HPDE6-E6E7 (cell line): Measurements from ENCODE around the gene PIP5K1C.

ENCODE experiments used
- DNase-seq: peaks from one replicate; pipeline ENCODE4 v3.0.0; 2011; ENCODE audit warnings: missing footprints; ENCODE audit errors: extremely low spot score

The PIP5K1C gene

DNA sequence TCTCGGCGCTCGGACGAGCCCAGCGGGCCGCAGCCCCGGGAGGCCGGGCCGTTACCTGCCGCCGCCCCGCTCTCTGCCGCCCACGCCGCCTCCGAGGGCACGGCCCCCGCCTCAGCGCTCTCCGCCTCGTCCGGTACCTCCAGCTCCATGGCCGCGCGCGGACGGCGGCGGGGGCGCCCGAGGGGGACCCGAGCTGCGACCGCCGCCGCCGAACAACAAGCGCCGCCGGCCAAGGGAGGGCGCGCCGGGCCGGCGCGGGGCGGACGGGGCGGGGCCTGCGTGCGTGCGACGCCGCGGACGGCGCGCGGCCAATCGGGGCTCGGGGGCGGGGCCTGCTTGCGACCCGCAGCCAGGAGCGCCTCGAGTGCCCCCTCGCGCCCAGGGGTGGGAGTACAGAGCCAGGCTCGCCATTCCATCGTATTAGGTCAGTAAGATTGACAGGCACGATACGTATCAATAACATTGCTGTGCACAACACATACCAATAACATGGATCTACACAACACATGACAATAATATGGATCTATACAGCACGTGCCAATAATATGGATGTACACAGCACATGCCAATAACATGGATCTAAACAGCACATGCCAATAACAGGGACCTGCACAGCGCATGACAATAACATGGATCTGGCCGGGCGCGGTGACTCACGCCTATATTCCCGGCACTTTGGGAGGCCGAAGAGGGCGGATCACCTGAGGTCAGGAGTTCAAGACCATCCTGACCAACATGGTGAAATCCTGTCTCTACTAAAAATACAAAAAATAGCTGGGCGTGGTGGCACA lies at the start of gene PIP5K1C:
Gene PIP5K1C (minus strand): TSS at position 227 of the 791 bp plus-strand sequence. CDS start 78 bp downstream, at position 149.
- DNase-seq: peak; percentile 83

GRCh38 chr19:3748965-3749364 lies 48.7 kb upstream of the PIP5K1C start:
- DNase-seq: no peak

- no peak for DNase-seq
Observed at GRCh38 chr19:3746371-3747056, 46.2 kb upstream of the PIP5K1C start.

DNA sequence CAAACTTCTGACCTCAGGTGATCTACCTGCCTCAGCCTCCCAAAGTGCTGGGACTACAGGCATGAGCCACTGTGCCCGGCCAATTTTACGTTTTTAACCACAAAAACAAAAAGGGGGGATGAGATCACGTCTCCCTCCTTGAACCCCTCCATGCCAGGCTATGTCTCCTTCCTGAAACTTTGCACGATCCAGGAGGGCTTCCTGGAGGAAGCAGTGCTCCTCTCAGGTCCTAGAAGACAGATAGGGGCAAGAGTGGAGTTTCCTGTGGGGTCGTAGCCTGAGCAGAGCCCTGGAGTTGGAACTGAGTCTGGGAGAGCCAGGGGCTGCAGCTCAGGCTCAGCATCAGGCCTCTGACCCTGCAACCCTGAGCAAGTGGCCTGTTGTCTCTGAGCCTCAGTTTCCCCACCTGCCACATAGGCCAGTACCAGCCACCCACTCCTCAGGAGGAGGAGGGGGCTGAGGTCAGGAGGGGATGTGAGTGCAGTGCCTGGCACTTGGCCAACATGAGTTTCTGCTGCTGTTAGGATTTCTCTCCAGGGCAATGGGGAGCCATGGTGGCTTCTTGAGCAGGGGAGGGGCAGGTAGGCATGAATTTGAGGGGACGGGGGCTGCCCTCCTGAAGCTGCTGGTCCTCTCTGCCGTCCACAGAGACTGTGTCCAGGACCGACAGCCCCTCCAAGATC lies 45.2 kb upstream of the PIP5K1C start:
- DNase-seq: no peak

DNA sequence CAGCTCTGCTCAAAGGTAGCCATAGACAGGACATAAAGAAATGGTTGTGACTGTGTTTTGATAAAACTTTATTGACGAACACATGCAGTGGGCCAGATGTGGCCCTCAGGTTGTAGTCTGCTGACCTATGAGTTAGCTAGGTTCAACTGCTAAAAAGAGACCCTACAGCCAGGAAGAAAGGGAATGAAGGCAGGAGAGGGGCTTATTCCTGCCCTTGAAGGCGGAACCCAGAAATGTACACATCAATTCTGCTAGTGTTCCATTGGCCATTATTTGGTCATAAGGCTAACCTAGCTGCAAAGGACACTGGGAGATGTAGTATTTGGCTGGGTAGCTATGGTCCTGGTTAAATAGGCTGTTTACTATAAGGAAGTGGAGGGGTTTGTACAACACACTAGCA lies 43.2 kb upstream of the PIP5K1C start:
- no peak for DNase-seq

- DNase-seq: no peak
Observed at GRCh38 chr19:3740431-3740830, 40.2 kb upstream of the PIP5K1C start.

DNA sequence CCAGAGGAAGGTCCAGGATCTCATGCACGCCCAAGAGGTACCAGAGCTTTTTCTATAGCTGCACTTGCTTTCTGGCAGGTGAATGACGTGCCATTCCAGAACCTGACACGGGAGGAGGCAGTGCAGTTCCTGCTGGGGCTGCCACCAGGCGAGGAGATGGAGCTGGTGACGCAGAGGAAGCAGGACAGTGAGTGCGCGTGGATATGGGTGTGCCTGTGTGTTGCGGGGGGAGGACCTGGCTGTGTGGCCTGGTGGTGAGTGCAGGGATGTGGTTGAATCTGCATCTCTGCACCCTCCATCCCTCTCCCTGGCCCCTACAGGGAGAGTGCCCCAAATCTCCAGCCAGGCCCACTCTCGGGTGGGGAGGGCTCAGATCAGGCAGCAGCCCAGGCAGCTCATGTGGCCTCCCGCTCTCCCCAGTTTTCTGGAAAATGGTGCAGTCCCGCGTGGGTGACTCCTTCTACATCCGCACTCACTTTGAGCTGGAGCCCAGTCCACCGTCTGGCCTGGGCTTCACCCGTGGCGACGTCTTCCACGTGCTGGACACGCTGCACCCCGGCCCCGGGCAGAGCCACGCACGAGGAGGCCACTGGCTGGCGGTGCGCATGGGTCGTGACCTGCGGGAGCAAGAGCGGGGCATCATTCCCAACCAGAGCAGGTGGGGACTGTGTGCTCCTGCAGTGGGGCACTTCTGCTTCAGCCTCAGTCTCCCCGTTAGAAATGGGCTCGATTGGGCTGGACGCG lies 38.4 kb upstream of the PIP5K1C start:
- no peak for DNase-seq

GRCh38 chr19:3737487-3738205 lies 37.4 kb upstream of the PIP5K1C start:
- DNase-seq: no peak

DNA sequence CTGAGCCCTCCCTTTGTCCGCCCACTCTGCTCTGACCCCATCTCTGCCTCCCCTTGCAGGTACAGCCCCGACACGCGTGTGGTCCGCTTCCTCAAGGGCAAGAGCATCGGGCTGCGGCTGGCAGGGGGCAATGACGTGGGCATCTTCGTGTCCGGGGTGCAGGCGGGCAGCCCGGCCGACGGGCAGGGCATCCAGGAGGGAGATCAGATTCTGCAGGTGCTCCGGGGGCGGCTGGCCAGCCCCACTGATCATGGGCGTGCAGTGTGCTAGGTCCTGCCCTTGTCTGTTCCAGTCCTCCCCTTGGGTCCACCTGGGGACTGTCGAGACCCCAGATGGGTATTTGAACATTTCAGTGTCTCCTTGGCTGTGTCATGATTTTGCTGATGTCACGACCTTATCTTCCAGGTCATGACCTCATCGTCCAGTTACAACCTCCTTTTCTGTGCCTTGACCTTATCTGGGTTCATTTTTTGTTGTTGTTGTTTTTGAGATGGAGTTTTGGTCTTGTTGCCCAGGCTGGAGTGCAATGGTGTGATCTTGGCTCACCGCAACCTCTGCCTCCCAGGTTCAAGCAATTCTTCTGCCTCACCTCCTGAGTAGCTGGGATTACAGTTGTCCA lies 35.9 kb upstream of the PIP5K1C start:
- DNase-seq: no peak

DNA sequence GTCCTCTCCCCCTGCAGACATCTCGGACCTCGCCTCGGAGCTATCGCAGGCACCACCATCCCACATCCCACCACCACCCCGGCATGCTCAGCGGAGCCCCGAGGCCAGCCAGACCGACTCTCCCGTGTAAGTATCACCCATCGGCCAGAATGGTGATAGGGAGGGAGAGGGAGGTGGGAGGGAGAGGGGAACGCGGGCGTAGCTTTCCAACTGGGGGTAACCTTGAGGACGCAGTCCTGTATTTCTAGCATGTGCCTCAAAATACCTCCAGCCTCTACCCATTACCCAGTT lies 34.0 kb upstream of the PIP5K1C start:
- no peak for DNase-seq

DNA sequence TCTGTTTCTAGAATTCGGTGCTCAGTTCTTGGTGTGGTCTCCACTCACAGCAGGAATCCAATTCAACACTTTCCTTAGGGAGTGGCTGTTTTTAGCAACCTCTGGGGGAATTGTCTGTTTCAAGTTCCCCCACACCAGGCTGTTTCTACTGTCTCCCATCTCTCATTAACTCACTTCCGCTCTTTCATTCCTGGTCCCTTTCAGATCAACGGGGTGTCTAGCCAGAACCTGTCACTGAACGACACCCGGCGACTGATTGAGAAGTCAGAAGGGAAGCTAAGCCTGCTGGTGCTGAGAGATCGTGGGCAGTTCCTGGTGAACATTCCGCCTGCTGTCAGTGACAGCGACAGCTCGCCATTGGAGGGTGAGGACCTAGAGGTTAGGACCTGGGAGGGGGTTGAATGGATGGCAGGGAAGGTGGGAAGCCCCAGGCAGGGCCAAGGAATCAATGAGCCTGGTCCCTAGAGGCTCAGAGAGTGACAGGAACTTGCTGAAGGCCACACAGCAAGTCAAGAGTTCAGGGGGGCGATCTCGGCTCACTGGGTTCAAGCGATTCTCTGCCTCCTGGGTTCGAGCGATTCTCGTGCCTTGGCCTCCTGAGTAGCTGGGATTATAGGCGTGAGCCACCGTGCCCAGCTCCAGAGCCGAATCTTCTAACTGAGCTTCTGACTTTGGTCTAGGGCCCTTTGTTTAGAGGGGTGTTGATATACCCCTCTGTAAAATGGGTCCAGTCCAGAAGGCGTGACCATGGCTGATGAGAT lies 33.5 kb upstream of the PIP5K1C start:
- DNase-seq: no peak

DNA sequence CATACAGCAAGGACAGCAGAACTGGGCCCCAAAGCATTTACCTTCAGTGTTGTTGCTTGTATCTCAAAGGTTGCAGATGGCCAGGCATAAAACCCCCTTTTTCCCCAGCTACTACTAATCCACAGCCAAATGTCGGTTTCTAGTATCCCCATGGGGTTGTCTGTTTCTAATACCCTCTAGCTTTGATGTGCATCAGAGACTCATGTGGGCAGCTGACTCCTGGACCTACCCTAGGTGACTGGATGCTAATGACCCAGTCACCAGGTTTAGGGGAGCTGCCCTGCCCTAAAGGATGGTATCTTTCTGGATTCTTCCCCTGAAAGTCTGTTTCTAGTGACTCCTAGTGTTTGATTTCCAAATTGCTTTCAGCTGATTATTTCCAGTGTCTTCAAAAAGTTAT lies 31.8 kb upstream of the PIP5K1C start:
- no peak for DNase-seq

DNA sequence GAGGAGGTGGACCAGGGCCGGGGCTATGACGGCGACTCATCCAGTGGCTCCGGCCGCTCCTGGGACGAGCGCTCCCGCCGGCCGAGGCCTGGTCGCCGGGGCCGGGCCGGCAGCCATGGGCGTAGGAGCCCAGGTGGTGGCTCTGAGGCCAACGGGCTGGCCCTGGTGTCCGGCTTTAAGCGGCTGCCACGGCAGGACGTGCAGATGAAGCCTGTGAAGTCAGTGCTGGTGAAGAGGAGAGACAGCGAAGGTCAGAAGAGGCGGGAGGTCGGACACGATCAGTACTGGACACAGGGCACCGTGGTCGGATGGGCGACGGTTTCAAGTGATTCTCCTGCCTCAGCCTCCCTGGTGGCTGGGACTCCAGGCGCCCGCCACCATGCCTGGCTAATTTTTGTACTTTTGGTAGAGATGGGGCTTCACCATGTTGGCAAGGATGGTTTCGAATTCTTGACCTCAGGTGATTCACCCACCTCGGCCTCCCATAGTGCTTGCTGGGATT lies 30.2 kb upstream of the PIP5K1C start:
- no peak for DNase-seq

GRCh38 chr19:3725640-3726310 lies 25.5 kb upstream of the PIP5K1C start:
- no peak for DNase-seq

DNA sequence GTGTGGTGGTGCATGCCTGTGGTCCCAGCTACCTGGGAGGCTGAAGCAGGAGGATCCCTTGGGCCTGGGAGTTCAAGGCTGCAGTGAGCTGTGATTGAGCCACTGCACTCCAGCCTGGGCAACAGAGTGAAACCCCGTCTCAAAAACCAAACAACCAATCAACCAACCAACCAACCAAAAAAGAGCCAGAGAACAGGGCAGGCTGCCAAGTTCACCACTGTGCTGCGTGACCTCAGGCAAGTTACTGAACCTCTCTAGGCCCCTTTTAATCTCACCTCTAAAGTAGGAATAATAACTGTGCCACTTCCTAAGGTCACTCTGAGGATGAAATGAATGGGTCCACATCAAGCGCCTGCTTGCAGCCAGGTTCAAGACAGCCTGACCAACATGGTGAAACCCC lies 24.9 kb upstream of the PIP5K1C start:
- no peak for DNase-seq

DNA sequence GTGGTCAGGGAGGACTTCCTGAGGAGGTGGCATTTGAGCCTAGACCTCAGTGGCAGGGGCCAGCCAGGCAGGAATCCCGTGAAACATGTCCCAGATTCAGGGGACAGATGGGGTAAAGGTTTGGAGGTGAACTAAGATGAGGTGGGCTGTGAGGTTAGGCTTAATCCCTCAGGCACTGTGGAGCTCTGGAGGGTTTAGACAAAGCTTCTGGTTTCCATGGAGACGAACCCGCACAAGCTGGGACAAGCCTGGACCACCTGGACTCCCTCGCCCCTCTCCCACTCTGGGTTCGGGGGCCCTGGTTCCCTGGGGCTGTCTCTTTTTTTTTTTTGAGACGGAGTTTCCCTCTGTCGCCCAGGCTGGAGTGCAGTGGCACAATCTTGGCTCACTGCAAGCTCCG lies 23.6 kb upstream of the PIP5K1C start:
- no peak for DNase-seq

- no peak for DNase-seq
Observed at GRCh38 chr19:3723110-3723488, 22.8 kb upstream of the PIP5K1C start.

DNA sequence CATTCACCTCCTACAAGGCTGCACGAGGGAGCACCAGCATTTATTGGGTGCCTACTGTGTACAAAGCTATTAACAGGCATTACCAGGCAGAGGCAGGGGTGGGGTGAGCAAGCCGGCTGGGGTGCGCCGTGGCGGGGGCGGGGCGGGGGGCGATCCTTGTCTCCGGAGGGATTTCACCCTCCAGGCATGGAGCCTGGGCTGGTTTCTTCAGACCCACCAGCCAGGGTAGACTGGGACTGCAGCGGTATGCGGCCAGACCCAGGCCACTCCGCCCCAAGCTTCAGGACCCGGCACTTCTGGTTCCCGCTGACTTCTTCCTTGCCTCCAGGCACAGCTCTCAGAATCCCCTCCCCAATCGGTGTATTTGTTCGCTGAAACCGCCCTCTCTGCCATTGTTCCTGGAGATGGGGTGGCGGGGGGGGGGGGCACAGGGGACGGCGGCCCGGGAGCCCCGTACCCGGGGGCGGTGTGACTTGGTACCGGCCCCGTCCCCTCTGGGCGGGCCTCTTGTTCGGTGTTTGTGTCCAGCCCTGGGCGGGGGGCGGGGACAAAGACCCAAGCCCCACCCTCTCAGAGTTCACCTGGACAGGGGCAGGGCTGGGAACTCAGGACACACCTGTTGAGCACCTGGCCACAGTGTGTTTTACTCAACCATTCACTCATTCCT lies 22.3 kb upstream of the PIP5K1C start:
- DNase-seq: no peak

DNA sequence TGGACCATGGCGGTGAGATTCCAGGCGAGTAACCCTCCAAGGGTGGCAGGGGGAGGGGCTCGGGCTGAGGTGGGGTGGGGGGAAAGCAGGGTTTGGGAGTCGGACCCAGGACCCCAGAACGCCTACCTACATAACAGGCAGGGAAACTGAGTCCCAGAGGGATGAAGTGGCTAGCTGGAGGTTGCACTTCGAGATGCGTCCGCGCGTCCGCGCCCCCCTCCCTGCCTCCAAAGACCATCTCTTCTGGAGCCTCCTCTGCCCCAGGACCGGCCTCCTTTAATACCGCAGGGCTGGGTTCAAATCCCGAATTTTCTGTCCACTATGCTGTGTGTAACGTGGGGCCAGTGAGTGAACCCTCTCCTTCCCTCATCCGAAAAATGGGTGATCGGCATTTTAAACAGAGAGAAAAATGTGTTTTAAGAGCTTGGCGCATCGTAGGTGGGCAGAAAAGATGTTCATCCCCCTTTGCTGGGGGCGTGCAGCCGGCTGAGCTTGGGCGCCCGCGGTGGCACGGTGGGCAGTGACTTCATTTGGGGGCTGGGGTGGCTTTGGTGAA lies 21.7 kb upstream of the PIP5K1C start:
- no peak for DNase-seq
